K562 (cell line): ENCODE results near the gene MRRF. TPM values are rescaled to one million over a fixed set of nuclear protein-coding genes. Genes with fewer than 3 reads are reported as not detected.

ENCODE experiments used
- BMI1 ChIP-seq: fragments of 150-350 bp; IDR thresholded peaks from 2 replicates; pipeline ENCODE4 v1.6.1; 2014; ENCODE audit warnings: low read length
- CHCHD3 ChIP-seq: fragments of 250-450 bp; sonication (Bioruptor Pico); IDR thresholded peaks from 2 replicates; pipeline ENCODE4 v2.1.2; 2022; ENCODE audit warnings: mild to moderate bottlenecking
- ELF1 ChIP-seq: fragments of 200-800 bp; sonication (Bioruptor generic); IDR thresholded peaks from 2 replicates; pipeline ENCODE4 v1.6.1; 2016; ENCODE audit warnings: missing genetic modification characterization, missing compliant biosample characterization
- FOXJ3 ChIP-seq: sonication (generic); formaldehyde crosslinking; IDR thresholded peaks from 2 replicates; pipeline ENCODE4 v1.4.0; 2020; ENCODE audit warnings: mild to moderate bottlenecking, missing genetic modification reagents
- HLTF ChIP-seq: fragments of 450-650 bp; IDR thresholded peaks from 2 replicates; pipeline ENCODE4 v1.6.1; 2016
- JUND ChIP-seq, 2 experiments: IDR thresholded peaks; 2 replicates in 1 of 2; 3 replicates in 1 of 2; pipeline ENCODE4 v1.6.1; 2011; ENCODE audit warnings: borderline replicate concordance in 2 of 2, low read depth in 2 of 2, low read length in 2 of 2, improper control_type of control experiment in 1 of 2, missing biosample characterization in 1 of 2, missing genetic modification characterization in 1 of 2, missing genetic modification reagents in 1 of 2
- MECOM ChIP-seq: fragments of 250-450 bp; sonication (Bioruptor Pico); IDR thresholded peaks from 2 replicates; pipeline ENCODE4 v1.8.0; 2022; ENCODE audit warnings: inconsistent platforms
- NCOR1 ChIP-seq: fragments of 450-650 bp; IDR thresholded peaks from 2 replicates; pipeline ENCODE4 v1.6.1; 2016; ENCODE audit warnings: mild to moderate bottlenecking, moderate library complexity
- PHB ChIP-seq: fragments of 250-450 bp; sonication (Bioruptor Pico); IDR thresholded peaks from 2 replicates; pipeline ENCODE4 v1.5.0; 2021
- POLR2A ChIP-seq: fragments of 450-650 bp; conservative IDR thresholded peaks from 2 replicates; pipeline ENCODE4 v1.6.1; 2016
- POLR2AphosphoS2 ChIP-seq: IDR thresholded peaks from 2 replicates; pipeline ENCODE4 v1.6.1; 2012; ENCODE audit warnings: low read length, improper control_type of control experiment
- RBM15 ChIP-seq: fragments of 200-400 bp; formaldehyde crosslinking; IDR thresholded peaks from 2 replicates; pipeline ENCODE4 v1.6.1; 2018; ENCODE audit warnings: mild to moderate bottlenecking, low read length, moderate library complexity; ENCODE audit not compliant: insufficient read depth
- RCOR1 ChIP-seq, 2 experiments: IDR thresholded peaks; 2 replicates each; pipeline ENCODE4 v1.6.1; 2012; ENCODE audit warnings: low read depth in 2 of 2, low read length in 2 of 2, borderline replicate concordance in 1 of 2, improper control_type of control experiment in 1 of 2
- STAT5A ChIP-seq: IDR thresholded peaks from 2 replicates; pipeline ENCODE4 v1.6.1; 2012; ENCODE audit warnings: low read length, inconsistent platforms, borderline replicate concordance
- VEZF1 ChIP-seq: fragments of 200-800 bp; sonication (Bioruptor generic); IDR thresholded peaks from 2 replicates; pipeline ENCODE4 v1.6.1; 2017; ENCODE audit warnings: missing genetic modification characterization, missing compliant biosample characterization
- ZNF143 ChIP-seq: sonication (generic); formaldehyde crosslinking; IDR thresholded peaks from 2 replicates; pipeline ENCODE4 v1.9.0; 2022; ENCODE audit warnings: mild to moderate bottlenecking, missing genetic modification reagents
- ZNF197 ChIP-seq: fragments of 200-800 bp; sonication (Bioruptor generic); IDR thresholded peaks from 2 replicates; pipeline ENCODE4 v1.6.1; 2016; ENCODE audit warnings: low read depth, missing genetic modification characterization, missing compliant biosample characterization
- ZNF311 ChIP-seq: fragments of 250-450 bp; sonication (Bioruptor Pico); IDR thresholded peaks from 2 replicates; pipeline ENCODE4 v1.4.0; 2020; ENCODE audit warnings: mild to moderate bottlenecking, moderate library complexity
- ZNF395 ChIP-seq: fragments of 200-800 bp; sonication (Bioruptor generic); IDR thresholded peaks from 2 replicates; pipeline ENCODE4 v1.6.1; 2017; ENCODE audit warnings: missing genetic modification characterization, missing compliant biosample characterization
- ZNF41 ChIP-seq: fragments of 250-450 bp; sonication (Bioruptor Pico); conservative IDR thresholded peaks from 2 replicates; pipeline ENCODE4 v1.4.0; 2020; ENCODE audit warnings: mild to moderate bottlenecking
- polyA plus RNA-seq, 8 experiments: library from polyadenylated mRNA; depleted of rRNA in 4 of 8; stranded (reverse) in 5 of 8; unstranded in 3 of 8; fragments of >200 nt; fragmentation: Nextera tagmentation in 2 of 8; fragmentation: Illumina TruSeq in 1 of 8; extraction: Ambion mirVana in 2 of 8; extraction: Trizol in 1 of 8; gene quantifications; 2 replicates each; pipeline versions ENCODE4 v1.2.1 to v1.2.3, GENCODE V29; 2011 to 2014; ENCODE audit warnings: inconsistent platforms in 1 of 8, missing spikeins in 1 of 8
- total RNA-seq, 7 experiments: library from RNA; depleted of rRNA in 6 of 7; stranded (reverse); fragments of >200 nt in 6 of 7; fragmentation: Illumina TruSeq in 2 of 7; extraction: Trizol in 2 of 7; gene quantifications; 2 replicates each; pipeline versions ENCODE4 v1.2.1 to v1.2.3, GENCODE V29; 2011 to 2021; ENCODE audit warnings: low replicate concordance in 1 of 7
- TF ChIP-seq, protein P1 (sequence below): fragments of 450-650 bp; formaldehyde crosslinking; IDR thresholded peaks from 2 replicates; pipeline ENCODE4 v1.4.0; 2020; ENCODE audit warnings: mild to moderate bottlenecking, moderate library complexity

Gene MRRF
- total and polyA plus RNA-seq, 9 of the 15 experiments (the other 6 are each of a cell fraction or from before 2014, with no cell fraction given), result 55.0 to 105 (median 81.2) TPM

DNA sequence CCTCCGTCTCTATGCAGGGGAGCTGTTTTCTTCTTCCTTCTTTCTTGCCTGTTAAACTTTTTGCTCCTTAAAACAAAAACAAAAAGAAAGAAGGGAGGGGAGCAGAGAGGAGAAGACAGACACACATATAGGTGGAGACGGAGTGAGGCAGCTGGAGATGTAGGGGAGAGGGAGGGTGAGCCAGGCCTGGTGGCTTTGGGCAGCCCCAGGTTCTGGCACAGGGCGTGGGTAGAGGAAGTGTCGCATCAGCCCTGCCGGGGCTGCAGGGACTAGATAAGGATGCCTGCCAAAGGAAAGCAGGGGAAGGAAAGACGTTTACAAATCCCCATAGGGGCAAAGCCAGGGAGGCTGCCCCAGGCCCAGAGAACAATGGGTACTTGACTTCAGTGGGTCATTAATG is 67.4 kb downstream of the MRRF start (continued):
- no peak for TF ChIP-seq ZNF143
- peak; percentile 84 for TF ChIP-seq MECOM (CRISPR knock-in tag)
- TF ChIP-seq JUND (IDR thresholded peaks at IDR 0.05; ENCODE audit: borderline replicate concordance, low read depth, low read length), result peak; percentile 46; the same call in 1 of the 2 replicates
- no peak for TF ChIP-seq JUND (tag; IDR thresholded peaks at IDR 0.05; ENCODE audit: borderline replicate concordance, low read depth, low read length)
- TF ChIP-seq, protein P1, sequence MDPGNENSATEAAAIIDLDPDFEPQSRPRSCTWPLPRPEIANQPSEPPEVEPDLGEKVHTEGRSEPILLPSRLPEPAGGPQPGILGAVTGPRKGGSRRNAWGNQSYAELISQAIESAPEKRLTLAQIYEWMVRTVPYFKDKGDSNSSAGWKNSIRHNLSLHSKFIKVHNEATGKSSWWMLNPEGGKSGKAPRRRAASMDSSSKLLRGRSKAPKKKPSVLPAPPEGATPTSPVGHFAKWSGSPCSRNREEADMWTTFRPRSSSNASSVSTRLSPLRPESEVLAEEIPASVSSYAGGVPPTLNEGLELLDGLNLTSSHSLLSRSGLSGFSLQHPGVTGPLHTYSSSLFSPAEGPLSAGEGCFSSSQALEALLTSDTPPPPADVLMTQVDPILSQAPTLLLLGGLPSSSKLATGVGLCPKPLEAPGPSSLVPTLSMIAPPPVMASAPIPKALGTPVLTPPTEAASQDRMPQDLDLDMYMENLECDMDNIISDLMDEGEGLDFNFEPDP, result no peak
- no peak for TF ChIP-seq PHB (CRISPR knock-in tag)
- peak in 1 of 2 experiments; percentile 62; a peak in 1 of 4 replicates for TF ChIP-seq RCOR1 (IDR thresholded peaks at IDR 0.05; ENCODE audit: borderline replicate concordance in 1 of 2, low read depth in 2 of 2, low read length in 2 of 2)
- no peak for TF ChIP-seq HLTF
- TF ChIP-seq ZNF41 (CRISPR knock-in tag), result no peak
- no peak for TF ChIP-seq ELF1 (tag)
- TF ChIP-seq RBM15, result no peak
- peak; percentile 68 for TF ChIP-seq VEZF1
- peak; percentile 78 for TF ChIP-seq NCOR1
- TF ChIP-seq BMI1, result no peak
- TF ChIP-seq POLR2A, result no peak
- TF ChIP-seq ZNF311 (CRISPR knock-in tag), result no peak
- 0 out of 2 replicates have a peak, but pooled peaks have one; percentile 60 for TF ChIP-seq ZNF395 (CRISPR knock-in tag)
- no peak for TF ChIP-seq POLR2AphosphoS2
- TF ChIP-seq CHCHD3, result no peak
- TF ChIP-seq STAT5A, result peak; percentile 62; the same call in 1 of the 2 replicates
- no peak for TF ChIP-seq ZNF197 (CRISPR knock-in tag)
- no peak for TF ChIP-seq FOXJ3 (CRISPR knock-in tag)
